Esophagus mucosa (tissue), 1 donor: Measurements from ENCODE around the gene C1S. TPM values are rescaled to one million over a fixed set of nuclear protein-coding genes. Genes with fewer than 3 reads are reported as not detected.
"Not testable (repeated sequence)": the region's sequence is repeated elsewhere in the genome, so short reads cannot be mapped to it uniquely, and the experiment has no call there.

ENCODE experiments used
- ATAC-seq: fragments of 200-7000 bp; cut with Tn5 transposase; one replicate; pipeline ENCODE4 v1.9.1; 2020
- total RNA-seq: library from RNA; stranded (reverse); gene quantifications from one replicate; pipeline ENCODE4 v1.2.4, GENCODE V29; 2023
- donor health status: DM: yes; HTN: yes; CAD: no.

C1S gene
- total RNA-seq = 36.5 TPM

GRCh38 chr12:7060353-7060954 is at the start of gene C1S:
C1S (plus strand) TSS chr12:7060718; CDS start chr12:7061913, 1,195 bp downstream.
- ATAC-seq = peak; percentile 82

GRCh38 chr12:7011398-7011797 is 49.1 kb upstream of the C1S start:
- ATAC-seq = not testable (repeated sequence)

DNA sequence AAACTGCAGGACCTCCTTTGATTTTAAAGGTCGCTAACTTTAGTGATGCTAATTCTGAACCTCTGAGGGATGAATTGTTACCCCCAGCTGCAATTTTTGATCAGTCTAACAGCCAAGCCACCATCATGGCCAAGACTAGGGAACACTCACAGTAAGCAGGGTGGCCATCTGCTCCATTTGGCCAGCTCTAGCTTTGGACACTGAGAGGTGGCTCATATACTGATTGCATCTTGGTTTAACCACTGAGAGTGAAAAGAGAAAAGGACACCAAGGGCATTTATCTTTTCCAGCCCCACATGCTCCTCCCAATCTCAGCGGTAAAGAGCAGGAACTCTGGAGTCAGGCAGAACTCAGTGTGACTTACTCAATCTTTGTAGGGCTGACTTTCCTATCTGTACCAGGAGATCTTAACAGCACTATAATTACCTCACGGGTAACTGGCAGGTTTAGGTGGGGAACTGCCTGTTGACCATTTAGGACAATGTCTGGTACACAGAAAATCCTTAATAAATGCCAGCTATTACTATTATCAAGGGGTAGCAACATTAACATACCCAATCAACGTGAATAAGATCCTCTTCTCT is 48.4 kb upstream of the C1S start:
- ATAC-seq = no peak

- no peak for ATAC-seq
Observed at GRCh38 chr12:7013101-7013500, 47.4 kb upstream of the C1S start.

- no peak for ATAC-seq
Observed at GRCh38 chr12:7015555-7016370, 44.8 kb upstream of the C1S start.

- no peak for ATAC-seq
Observed at GRCh38 chr12:7016958-7017571, 43.5 kb upstream of the C1S start.

DNA sequence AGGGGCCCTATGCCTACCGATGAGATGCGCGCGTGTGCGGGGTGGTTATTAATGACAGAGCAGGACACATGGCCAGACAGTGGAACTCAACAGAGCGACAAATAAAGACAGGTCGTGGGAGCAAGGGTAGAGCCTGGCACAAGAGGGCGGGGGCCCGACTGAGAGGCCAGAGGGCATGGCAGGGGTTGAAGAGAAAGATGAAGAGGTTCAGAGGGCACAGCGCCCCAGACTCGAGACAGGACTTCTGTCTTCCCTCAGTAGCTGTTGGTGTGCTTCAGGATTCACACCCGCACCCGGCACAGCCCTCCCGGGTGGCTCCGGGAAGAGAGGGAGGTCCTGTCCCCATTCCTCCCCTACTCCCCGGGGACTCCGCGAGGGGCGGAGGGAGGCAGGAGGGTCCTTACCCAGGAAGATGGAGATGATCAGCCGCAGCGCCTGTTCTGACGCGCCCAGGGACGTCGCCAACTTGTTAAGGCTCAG is 42.6 kb upstream of the C1S start:
- peak; percentile 3 for ATAC-seq

DNA sequence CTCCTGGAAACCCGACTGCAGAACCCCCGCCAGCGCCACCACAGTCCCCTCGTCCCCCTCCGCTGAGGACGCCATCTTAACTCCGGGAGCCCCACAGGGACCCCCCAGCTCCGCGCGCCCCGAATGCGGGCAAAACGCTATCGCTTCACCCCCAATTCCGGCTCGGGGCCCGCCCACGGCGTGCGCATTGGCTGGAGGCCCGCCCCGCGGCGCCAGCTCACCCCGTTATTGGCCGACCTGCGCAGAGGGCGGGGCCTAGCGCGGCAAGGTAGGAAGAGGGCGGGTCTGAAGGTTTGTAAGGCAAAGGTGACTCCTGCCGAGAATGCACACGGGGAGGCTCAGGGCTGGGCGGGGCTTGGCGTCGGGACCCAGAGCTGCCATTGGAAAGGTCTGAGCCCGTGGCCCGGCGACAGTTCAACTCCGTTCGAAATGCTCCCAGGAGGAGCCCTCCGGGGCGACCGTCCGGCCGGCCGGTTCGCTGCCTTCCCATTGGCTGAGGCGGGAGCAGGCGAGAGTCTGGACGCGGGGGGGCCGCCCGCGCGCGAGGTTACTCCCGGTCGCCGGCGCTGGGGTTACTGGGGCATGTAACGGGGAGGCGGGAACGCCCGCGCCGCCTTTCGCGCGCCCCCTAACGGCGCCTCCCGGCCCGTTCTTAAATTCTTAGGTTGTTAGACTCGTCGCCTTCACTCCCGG is 42.0 kb upstream of the C1S start, which contains the start of gene LPCAT3:
LPCAT3 (minus strand) TSS at position 127 of the 693 bp plus-strand sequence; CDS start at position 75, 52 bp downstream.
- ATAC-seq = peak; percentile 99

GRCh38 chr12:7019043-7019569 is 41.4 kb upstream of the C1S start:
- no peak for ATAC-seq

DNA sequence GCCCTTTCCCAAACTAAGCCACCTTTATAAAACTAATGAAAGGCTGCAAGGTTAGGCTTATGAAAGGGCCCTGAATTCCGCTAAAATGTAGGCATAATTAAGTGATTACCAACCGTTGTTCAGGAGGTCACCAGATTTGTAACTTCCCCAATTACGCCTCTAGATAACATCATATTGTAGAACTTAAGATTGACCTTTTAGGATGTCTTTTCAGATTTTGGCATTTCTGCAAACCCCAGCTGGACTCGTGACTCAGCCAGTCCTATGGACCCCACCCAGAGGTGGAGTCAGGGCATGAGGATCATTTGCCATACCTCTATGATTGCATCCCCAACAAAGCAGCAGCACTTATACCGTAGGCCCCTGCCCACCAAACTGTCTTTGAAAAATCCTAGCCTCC is 38.6 kb upstream of the C1S start:
- ATAC-seq = no peak

DNA sequence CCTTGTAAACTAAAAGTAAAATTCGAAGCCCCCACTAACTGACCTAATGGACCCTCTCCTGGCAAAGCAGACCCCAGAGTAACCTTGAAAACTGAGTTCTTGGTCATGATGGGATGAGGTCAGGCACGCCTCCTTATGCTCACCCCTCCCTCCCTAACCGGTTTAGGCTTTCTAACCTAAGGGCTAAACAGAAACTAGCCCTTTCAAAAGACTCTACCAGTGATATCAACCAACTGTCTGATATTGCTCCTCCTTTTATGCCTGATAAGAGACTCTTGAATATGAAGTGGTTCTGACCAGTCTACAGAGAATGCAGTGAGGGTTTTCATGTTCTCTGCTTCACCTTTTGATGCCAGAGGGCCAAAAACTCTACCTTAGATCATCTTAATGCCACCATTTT is 37.4 kb upstream of the C1S start:
- ATAC-seq = no peak

- no peak for ATAC-seq
Observed at GRCh38 chr12:7026854-7027253, 33.7 kb upstream of the C1S start.

DNA sequence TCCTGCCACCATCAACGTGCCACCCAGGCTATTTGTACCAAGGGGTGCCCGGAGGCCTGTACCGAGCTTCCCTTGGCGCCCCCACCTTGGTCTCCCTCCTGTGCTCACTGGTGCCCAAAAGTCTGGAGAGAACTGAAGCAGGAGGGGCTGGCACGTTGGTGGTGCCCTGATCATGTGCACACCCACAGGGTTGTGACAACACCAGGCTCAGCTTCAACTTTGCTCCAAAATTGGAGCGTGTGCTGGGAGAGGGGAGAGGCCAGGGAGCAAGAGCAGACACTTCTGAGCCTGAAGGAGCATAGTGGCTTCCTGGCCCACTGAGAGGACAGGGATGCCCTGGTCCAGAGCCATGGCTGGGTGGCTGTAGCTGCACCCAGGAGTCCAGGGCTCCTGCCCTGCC is 29.2 kb upstream of the C1S start:
- ATAC-seq = no peak

DNA sequence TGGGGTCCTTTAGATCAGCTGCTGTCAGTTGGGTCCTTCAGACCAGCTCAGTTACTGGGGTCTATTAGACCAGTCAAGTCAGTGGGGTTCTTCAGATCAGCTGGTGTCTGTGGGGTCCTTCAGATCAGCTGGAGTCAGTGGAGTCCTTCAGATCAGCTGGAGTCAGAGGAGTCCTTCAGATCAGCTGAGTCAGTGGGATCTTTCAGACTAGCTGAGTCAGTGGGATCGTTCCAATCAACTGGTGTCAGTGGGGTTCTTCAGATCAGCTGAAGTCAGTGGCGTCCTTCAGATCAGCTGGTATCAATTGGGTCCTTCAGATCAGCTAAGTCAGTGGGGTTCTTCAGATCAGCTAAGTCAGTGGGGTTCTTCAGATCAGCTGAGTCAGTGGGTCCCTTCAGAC is 27.5 kb upstream of the C1S start:
- no peak for ATAC-seq

GRCh38 chr12:7034464-7034863 is 26.1 kb upstream of the C1S start:
- no peak for ATAC-seq

DNA sequence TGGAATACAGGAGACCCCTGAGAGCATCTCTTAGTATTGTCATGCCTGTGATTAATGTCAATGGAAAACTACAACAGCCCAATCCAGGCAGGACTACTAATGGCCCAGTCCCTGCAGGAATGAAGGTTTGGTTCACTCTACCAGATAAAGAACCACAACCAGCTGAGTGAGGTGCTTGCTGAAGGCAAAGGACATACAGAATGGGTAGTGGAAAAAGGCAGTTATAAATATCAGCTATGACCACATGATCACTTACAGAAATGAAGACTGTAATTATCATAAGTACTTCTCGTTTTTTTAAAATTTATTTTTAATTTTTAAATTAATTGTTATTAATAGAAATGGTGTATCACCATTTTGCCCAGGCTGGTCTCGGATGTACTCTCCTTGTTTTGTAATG is 25.1 kb upstream of the C1S start:
- ATAC-seq = no peak

DNA sequence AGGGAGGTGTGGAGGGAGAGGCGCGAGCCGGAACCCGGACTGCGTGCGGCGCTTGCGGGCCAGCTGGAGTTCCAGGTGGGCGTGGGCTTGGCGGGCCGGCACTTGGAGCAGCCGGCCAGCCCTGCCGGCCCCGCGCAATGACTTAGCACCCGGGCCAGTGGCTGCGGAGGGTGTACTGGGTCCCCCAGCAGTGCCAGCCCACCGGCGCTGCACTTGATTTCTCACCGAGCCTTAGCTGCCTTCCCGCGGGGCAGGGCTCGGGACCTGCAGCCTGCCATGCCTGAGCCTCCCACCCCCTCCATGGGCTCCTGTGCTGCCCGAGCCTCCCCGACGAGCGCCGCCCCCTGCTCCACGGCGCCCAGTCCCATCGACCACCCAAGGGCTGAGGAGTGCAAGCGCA is 23.1 kb upstream of the C1S start:
- not testable (repeated sequence) for ATAC-seq

DNA sequence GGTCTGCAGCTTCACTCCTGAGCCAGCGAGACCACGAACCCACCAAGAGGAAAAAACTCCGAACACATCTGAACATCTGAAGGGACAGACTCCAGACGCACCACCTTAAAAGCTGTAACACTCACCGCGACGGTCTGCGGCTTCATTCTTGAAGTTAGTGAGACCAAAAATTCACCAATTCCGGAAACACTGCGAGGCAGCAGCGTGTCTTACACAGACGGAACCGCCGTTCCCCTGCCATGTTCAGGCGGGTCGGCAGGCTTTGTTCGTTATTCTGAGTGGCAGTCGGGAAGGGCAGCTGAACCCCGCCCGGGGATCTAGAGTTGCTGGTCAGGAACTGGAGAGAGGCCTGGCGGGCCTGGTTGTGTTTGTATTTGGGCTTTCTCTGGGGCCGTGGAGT is 21.9 kb upstream of the C1S start:
- ATAC-seq = no peak

- ATAC-seq = peak; percentile 70
Observed at GRCh38 chr12:7039403-7039802, 21.1 kb upstream of the C1S start.

- ATAC-seq = peak; percentile 64
Observed at GRCh38 chr12:7042842-7043241, 17.7 kb upstream of the C1S start.

DNA sequence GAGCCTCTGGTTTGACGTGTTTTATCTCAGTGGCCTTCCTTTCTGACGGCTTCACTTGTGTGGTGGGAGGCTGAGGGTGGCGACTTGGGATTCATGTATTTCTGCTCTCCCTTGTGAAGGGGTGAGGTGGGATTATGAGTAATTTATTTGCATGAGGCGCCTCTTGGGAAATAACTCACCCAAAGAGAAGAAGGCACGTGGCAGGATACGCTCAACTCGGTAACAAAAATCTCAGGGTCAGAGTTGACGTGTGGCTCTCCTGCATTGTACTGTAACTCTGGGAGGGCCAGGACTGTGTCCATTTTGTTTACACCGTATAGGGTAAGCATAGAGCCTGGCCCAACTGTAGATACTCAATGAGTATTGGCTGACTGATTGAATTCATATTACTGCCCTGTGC is 14.6 kb upstream of the C1S start:
- ATAC-seq = no peak

GRCh38 chr12:7046383-7047105 is 14.0 kb upstream of the C1S start:
- no peak for ATAC-seq
